ENCODE measurements around the gene NISCH.

Gene NISCH

GRCh38 chr3:52527039-52527731, 71.8 kb downstream of the NISCH start:
- no peak for DNase-seq (ENCODE audit: low spot score)

GRCh38 chr3:52527732-52528585, 72.6 kb downstream of the NISCH start:
- no peak for DNase-seq (ENCODE audit: low spot score)

- no peak for DNase-seq (ENCODE audit: low spot score)
Measured at GRCh38 chr3:52528586-52529375, 73.4 kb downstream of the NISCH start.

- DNase-seq (ENCODE audit: low spot score): no peak
Measured at GRCh38 chr3:52529376-52530333, 74.3 kb downstream of the NISCH start.

GRCh38 chr3:52530918-52531826, 75.8 kb downstream of the NISCH start:
- DNase-seq (ENCODE audit: low spot score): no peak

- no peak for DNase-seq (ENCODE audit: low spot score)
Measured at GRCh38 chr3:52531860-52532516, 76.6 kb downstream of the NISCH start.

- no peak for DNase-seq (ENCODE audit: low spot score)
Measured at GRCh38 chr3:52532517-52532837, 77.1 kb downstream of the NISCH start.

GRCh38 chr3:52532838-52533622, 77.6 kb downstream of the NISCH start:
- DNase-seq (ENCODE audit: low spot score): no peak

GRCh38 chr3:52533623-52534280, 78.3 kb downstream of the NISCH start, which contains the start of gene NT5DC2:
Gene NT5DC2 (minus strand): TSS chr3:52533857. CDS start chr3:52533737, 120 bp downstream.
- DNase-seq (ENCODE audit: low spot score): peak; percentile 44

GRCh38 chr3:52534281-52535183, 79.1 kb downstream of the NISCH start:
- DNase-seq (ENCODE audit: low spot score): no peak

GRCh38 chr3:52535411-52536111, 80.2 kb downstream of the NISCH start:
- DNase-seq (ENCODE audit: low spot score): no peak

GRCh38 chr3:52536112-52536368, 80.6 kb downstream of the NISCH start:
- no peak for DNase-seq (ENCODE audit: low spot score)

- DNase-seq (ENCODE audit: low spot score): peak; percentile 96
Measured at GRCh38 chr3:52536369-52537164, 81.2 kb downstream of the NISCH start, which contains the start of gene UQCC5. Gene UQCC5 (plus strand): TSS chr3:52536605. CDS start chr3:52536756, 151 bp downstream.

GRCh38 chr3:52537165-52537620, 81.8 kb downstream of the NISCH start:
- no peak for DNase-seq (ENCODE audit: low spot score)

GRCh38 chr3:52537726-52538421, 82.5 kb downstream of the NISCH start:
- DNase-seq (ENCODE audit: low spot score): no peak

Measured in pons (tissue), 1 donor.